GM21737 (cell line): ENCODE data around the gene OR52J3.

ENCODE experiments used
- ATAC-seq: cut with Tn5 transposase; IDR thresholded peaks from one replicate; pipeline ENCODE4 v1.9.1; 2021; ENCODE audit warnings: mild to moderate bottlenecking, moderate library complexity; ENCODE audit not compliant: unreplicated experiment

Gene OR52J3

GRCh38 chr11:5092821-5093585, 46.7 kb downstream of the OR52J3 start:
- no peak for ATAC-seq

- ATAC-seq, result no peak
These were observed 49.7 kb downstream of the OR52J3 start for GRCh38 chr11:5096011-5096410.
